PC-9 (cell line): ENCODE data around the gene LCN9.

Source experiments
- CTCF ChIP-seq: fragments of 200-600 bp; sonication (generic); conservative IDR thresholded peaks from 2 replicates; pipeline ENCODE4 v1.6.1; 2017; ENCODE audit warnings: mixed run types, antibody characterized with exemption, mild to moderate bottlenecking, moderate library complexity
- EZH2 ChIP-seq: fragments of 200-600 bp; sonication (generic); IDR thresholded peaks from 2 replicates; pipeline ENCODE4 v1.8.0; 2017; ENCODE audit warnings: antibody characterized with exemption, low read depth

DNA sequence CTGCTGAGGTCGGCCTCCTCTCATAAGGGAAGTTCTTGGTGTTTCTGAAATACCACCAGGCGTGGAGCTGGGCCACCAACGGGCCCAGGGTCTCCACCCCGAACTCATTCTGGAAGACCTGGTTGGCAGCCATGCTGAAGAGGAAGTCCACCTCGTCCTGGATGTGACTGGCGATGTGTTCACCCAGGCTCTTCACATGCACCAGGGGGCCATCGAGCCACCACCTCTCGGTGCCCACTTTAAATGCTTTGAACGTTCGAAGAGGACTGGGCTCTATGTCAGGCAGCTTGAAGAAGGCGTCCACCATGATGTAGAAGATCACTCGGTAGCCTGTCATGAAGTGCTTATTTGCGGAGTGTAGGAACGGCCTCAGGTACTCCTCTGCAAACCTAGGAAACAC lies 38.8 kb upstream of the LCN9 start:
- TF ChIP-seq EZH2: no peak
- TF ChIP-seq CTCF: no peak
